Loucy (cell line): ENCODE results near the gene GYG2.

Source experiments
- H2AFZ ChIP-seq: fragments of 200-600 bp; sonication (generic); 2 replicates; pipeline ENCODE4 v1.6.0; 2016; ENCODE audit warnings: antibody characterized with exemption, mild to moderate bottlenecking, low read length, moderate library complexity
- H3F3A ChIP-seq: fragments of 200-600 bp; 2 replicates; pipeline ENCODE4 v1.6.0; 2016; ENCODE audit warnings: antibody characterized with exemption, low read depth, mild to moderate bottlenecking
- H3K27me3 ChIP-seq: fragments of 200-600 bp; sonication (generic); 2 replicates; pipeline ENCODE4 v1.6.1; 2014; ENCODE audit warnings: low read length, mild to moderate bottlenecking; ENCODE audit not compliant: insufficient read depth, poor library complexity, severe bottlenecking
- H3K36me3 ChIP-seq: fragments of 200-600 bp; sonication (generic); 2 replicates; pipeline ENCODE4 v1.6.1; 2016; ENCODE audit warnings: low read length; ENCODE audit not compliant: insufficient read depth
- H3K4me1 ChIP-seq: fragments of 200-600 bp; sonication (generic); 2 replicates; pipeline ENCODE4 v1.5.1; 2014; ENCODE audit warnings: low read length, mild to moderate bottlenecking; ENCODE audit not compliant: insufficient read depth, poor library complexity, severe bottlenecking
- H3K4me2 ChIP-seq: fragments of 200-600 bp; sonication (generic); 2 replicates; pipeline ENCODE4 v1.6.0; 2014; ENCODE audit warnings: antibody characterized with exemption, low read length, low read depth, mild to moderate bottlenecking; ENCODE audit not compliant: poor library complexity, severe bottlenecking
- H3K4me3 ChIP-seq: fragments of 200-600 bp; sonication (generic); 2 replicates; pipeline ENCODE4 v1.5.1; 2014; ENCODE audit warnings: low read length, mild to moderate bottlenecking, mixed read lengths; ENCODE audit not compliant: poor library complexity, severe bottlenecking
- H3K79me2 ChIP-seq: fragments of 200-600 bp; sonication (generic); 2 replicates; pipeline ENCODE4 v1.6.1; 2014; ENCODE audit warnings: low read length; ENCODE audit not compliant: insufficient read depth
- H3K9ac ChIP-seq: fragments of 200-600 bp; sonication (generic); 2 replicates; pipeline ENCODE4 v1.6.0; 2014; ENCODE audit warnings: mild to moderate bottlenecking, low read depth, low read length, moderate library complexity; ENCODE audit not compliant: poor library complexity, severe bottlenecking
- H3K9me2 ChIP-seq: fragments of 200-600 bp; sonication (generic); replicated peaks from 2 replicates; pipeline ENCODE4 v1.6.1; 2016; ENCODE audit warnings: low read depth, low read length, mixed read lengths
- H3K9me3 ChIP-seq: fragments of 200-600 bp; sonication (generic); 2 replicates; pipeline ENCODE4 v1.6.1; 2014; ENCODE audit warnings: mild to moderate bottlenecking, antibody characterized with exemption, low read length, low read depth; ENCODE audit not compliant: insufficient read depth
- H4K20me1 ChIP-seq: fragments of 200-600 bp; sonication (generic); 2 replicates; pipeline ENCODE4 v1.6.0; 2014; ENCODE audit warnings: antibody characterized with exemption, low read length, mild to moderate bottlenecking; ENCODE audit not compliant: insufficient read depth, poor library complexity, severe bottlenecking
- EZH2phosphoT487 ChIP-seq: fragments of 200-600 bp; IDR thresholded peaks from 2 replicates; pipeline ENCODE4 v1.6.1; 2018; ENCODE audit warnings: antibody characterized with exemption, mild to moderate bottlenecking, moderate library complexity, borderline replicate concordance
- TF ChIP-seq, protein P1 (sequence below): fragments of 200-600 bp; sonication (generic); conservative IDR thresholded peaks from 2 replicates; pipeline ENCODE4 v1.5.1; 2014; ENCODE audit warnings: mild to moderate bottlenecking, antibody characterized with exemption, low read length

The GYG2 gene

DNA sequence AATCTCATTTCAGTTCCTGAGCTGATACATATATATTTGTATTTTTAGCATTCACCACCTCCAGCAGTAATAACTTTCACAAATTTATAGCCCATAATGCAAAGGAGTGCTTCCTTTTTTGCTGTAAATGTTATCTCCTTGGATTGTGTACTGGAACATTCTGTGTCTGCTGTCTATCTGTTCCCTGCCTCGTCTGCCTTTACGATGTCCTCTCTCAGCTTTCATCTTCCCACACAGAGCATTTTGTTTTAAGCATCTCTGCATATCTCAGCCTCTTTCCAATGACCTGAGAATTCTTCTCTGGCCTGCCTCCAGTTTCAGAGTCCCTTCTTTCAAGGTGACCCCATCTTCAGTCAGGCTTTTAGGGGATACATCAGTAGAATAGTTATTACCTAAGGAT lies 43.1 kb downstream of the GYG2 start:
- H3K27me3 ChIP-seq, result no peaks in the 10 kb centered on the region
- H3K36me3 ChIP-seq, result no peaks in the 10 kb centered on the region
- no peak overlapping the region for H2AFZ ChIP-seq
- no peaks in the 10 kb centered on the region for H3K9me3 ChIP-seq
- TF ChIP-seq, protein P1, sequence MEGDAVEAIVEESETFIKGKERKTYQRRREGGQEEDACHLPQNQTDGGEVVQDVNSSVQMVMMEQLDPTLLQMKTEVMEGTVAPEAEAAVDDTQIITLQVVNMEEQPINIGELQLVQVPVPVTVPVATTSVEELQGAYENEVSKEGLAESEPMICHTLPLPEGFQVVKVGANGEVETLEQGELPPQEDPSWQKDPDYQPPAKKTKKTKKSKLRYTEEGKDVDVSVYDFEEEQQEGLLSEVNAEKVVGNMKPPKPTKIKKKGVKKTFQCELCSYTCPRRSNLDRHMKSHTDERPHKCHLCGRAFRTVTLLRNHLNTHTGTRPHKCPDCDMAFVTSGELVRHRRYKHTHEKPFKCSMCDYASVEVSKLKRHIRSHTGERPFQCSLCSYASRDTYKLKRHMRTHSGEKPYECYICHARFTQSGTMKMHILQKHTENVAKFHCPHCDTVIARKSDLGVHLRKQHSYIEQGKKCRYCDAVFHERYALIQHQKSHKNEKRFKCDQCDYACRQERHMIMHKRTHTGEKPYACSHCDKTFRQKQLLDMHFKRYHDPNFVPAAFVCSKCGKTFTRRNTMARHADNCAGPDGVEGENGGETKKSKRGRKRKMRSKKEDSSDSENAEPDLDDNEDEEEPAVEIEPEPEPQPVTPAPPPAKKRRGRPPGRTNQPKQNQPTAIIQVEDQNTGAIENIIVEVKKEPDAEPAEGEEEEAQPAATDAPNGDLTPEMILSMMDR, result no peak
- no peak for TF ChIP-seq EZH2phosphoT487
- H4K20me1 ChIP-seq, result no peaks in the 10 kb centered on the region
- H3K4me2 ChIP-seq, result no peak overlapping the region
- no peaks in the 10 kb centered on the region for H3F3A ChIP-seq
- no peaks in the 10 kb centered on the region for H3K79me2 ChIP-seq
- H3K4me3 ChIP-seq, result no peak overlapping the region
- H3K9me2 ChIP-seq, result no peaks in the 10 kb centered on the region
- H3K4me1 ChIP-seq, result no peaks in the 10 kb centered on the region
- H3K9ac ChIP-seq, result no peak overlapping the region

DNA sequence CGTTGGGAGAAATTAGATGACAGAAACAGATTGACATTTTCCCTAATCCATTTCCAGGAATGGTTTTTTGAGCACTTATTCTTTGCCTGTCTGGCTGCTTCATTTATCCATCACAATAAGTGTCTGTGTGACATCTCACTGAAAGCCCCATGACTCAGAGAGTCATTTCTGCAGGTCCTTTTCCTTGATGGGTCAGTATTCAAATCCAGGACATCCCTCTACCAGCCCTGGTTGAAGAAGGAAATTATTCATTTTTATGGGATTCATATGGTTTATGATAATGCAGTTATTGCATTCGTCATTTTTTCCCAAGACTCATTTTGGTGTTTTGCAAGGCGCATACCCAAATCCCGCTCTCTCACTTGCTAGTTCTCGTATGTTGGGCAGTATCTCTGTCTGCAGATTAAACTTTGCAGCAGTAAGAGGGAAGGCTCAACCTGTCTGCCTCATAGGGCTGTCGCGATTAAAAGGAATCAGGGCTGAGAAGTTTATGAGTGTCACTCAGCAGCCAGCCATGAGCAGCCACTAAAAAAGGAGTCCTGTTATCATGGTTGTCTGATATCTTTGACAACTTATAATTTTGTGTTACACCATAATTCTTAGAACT lies 44.0 kb downstream of the GYG2 start:
- H3K4me2 ChIP-seq, result no peak overlapping the region
- H4K20me1 ChIP-seq, result no peaks in the 10 kb centered on the region
- H3K4me3 ChIP-seq, result no peak overlapping the region
- H3K9ac ChIP-seq, result no peak overlapping the region
- no peak for TF ChIP-seq EZH2phosphoT487
- TF ChIP-seq, protein P1, result no peak
- H3F3A ChIP-seq, result no peaks in the 10 kb centered on the region
- no peaks in the 10 kb centered on the region for H3K9me2 ChIP-seq
- H3K79me2 ChIP-seq, result no peaks in the 10 kb centered on the region
- no peaks in the 10 kb centered on the region for H3K27me3 ChIP-seq
- no peaks in the 10 kb centered on the region for H3K4me1 ChIP-seq
- no peaks in the 10 kb centered on the region for H3K9me3 ChIP-seq
- H3K36me3 ChIP-seq, result no peaks in the 10 kb centered on the region
- no peak overlapping the region for H2AFZ ChIP-seq

DNA sequence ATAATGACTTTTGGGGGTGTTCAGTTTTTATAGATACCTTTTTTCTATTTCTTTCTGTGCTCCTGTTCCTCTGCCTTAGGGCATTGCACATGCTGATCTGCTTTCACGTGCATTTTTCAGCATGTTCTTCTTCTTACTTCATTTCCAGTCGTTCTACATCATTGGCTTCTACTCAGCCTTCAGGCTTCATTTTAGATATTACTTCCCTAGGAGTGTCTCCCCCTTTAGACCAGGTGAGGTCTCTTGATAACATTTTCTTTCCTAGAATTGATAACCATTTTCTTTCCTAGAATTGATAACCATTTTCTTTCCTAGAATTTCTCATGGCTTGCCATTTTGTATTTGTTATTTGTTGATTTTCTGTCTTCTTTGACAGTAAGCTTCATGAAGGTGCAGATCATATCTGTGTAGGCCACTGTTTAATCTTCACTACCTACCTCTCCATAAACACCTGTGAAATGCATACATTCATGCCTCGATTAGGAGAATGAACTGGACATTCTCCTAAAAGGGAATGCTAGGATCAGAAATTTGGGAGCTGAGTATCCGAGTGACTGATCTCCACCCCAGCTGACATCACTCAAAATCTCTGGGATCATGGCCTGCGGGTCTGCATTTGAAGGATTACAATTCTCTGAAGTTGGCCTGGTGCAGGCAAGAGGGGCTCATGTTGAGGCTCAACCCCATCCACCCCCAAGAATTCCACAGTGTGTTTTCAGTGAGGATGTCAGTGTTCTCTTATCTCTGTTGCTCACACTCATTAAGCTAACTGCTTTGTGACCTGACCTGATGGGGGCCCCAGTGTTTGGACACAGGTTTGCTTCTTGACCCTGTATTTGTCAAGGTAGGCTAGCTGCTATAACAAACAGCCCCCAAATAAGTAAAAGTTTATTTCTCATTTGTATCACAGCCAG lies 45.7 kb downstream of the GYG2 start:
- Histone ChIP-seq H3K9me3 (no peaks in the 10 kb centered on the region), H3K4me3 (no peak overlapping the region), H3K9me2 (no peaks in the 10 kb centered on the region), H3F3A (no peaks in the 10 kb centered on the region), H3K27me3 (no peaks in the 10 kb centered on the region), H3K9ac (no peak overlapping the region), H4K20me1 (no peaks in the 10 kb centered on the region), H3K36me3 (no peaks in the 10 kb centered on the region), H3K4me2 (no peak overlapping the region), H3K79me2 (no peaks in the 10 kb centered on the region), H3K4me1 (no peaks in the 10 kb centered on the region), H2AFZ (no peak overlapping the region)
- TF ChIP-seq EZH2phosphoT487, result no peak
- TF ChIP-seq, protein P1, result no peak
